ENCODE measurements around the gene EPG5.
A peak's percentile ranks its signal among the peaks of the same experiment; 100 is the strongest.
"Not testable (repeated sequence)": the region's sequence is repeated elsewhere in the genome, so short reads cannot be mapped to it uniquely, and the experiment has no call there.

Gene EPG5

DNA sequence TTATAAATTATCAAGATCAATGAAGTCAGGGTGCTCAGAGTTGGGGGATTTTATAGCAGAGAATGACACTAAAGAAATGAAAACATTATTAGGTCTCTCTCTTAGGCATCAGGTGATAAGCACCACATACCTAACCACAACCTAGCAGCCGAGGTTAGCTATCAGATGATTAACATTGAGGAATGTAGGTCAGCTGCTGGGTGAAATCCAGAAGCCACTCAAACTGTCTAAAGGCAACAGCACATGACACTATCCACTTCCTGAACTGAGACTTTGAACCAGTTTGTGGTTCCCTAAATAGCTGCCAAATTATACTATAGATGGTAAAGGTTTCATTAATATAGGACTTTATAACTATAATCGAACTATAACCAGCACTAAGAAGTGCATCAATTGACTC lies 4.7 kb downstream of the EPG5 start:
- TF ChIP-seq, protein P1, sequence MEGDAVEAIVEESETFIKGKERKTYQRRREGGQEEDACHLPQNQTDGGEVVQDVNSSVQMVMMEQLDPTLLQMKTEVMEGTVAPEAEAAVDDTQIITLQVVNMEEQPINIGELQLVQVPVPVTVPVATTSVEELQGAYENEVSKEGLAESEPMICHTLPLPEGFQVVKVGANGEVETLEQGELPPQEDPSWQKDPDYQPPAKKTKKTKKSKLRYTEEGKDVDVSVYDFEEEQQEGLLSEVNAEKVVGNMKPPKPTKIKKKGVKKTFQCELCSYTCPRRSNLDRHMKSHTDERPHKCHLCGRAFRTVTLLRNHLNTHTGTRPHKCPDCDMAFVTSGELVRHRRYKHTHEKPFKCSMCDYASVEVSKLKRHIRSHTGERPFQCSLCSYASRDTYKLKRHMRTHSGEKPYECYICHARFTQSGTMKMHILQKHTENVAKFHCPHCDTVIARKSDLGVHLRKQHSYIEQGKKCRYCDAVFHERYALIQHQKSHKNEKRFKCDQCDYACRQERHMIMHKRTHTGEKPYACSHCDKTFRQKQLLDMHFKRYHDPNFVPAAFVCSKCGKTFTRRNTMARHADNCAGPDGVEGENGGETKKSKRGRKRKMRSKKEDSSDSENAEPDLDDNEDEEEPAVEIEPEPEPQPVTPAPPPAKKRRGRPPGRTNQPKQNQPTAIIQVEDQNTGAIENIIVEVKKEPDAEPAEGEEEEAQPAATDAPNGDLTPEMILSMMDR (conservative IDR thresholded peaks at IDR 0.05; ENCODE audit: low read depth), result no peak
- DNase-seq (ENCODE audit: low spot score), result peak; percentile 18
- ChIA-PET CTCF (no interaction called here), POLR2A (ENCODE audit: low non-redundant PET) (no interaction called here)
- no peak overlapping the region for H3K27ac ChIP-seq

DNA sequence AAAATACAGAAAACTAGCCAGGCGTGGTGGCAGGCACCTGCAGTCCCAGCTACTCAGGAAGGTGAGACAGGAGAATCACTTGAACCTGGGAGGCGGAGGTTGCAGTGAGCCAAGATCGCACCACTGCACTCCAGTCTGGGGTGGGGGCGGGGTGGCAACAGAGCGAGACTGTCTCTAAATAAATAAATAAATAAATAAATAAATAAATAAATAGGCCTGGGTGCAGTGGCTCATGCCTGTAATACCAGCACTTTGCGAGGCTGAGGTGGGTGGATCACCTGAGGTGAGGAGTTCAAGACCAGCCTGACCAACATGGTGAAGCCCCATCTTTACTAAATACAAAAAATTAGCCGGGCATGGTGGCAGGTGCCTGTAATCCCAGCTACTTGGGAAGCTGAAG lies 7.6 kb downstream of the EPG5 start:
- DNase-seq (ENCODE audit: low spot score); CTCF ChIA-PET; POLR2A ChIA-PET (ENCODE audit: low non-redundant PET): not testable (repeated sequence)
- 0 out of 2 replicates have a peak overlapping the region, but pooled peaks have one; percentile 15 for H3K27ac ChIP-seq

DNA sequence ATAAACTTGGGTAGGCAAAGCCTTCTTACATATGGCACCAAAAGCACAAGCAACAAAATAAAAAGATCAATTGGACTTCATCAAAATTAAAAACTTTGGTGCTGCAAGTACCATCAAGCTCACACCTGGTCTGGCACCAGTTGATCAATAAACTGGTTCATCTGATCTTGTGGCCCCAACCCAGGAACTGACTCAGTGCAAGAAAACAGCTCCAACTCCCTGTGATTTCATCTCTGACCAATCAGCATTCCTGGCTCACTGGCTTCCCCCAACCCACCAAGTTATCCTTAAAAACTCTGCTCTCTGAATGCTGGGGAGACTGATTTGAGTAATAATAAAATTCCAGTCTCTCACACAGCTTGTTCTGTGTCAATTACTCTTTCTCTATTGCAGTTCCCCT lies 8.4 kb downstream of the EPG5 start:
- DNase-seq (ENCODE audit: low spot score), result no peak
- ChIA-PET POLR2A (ENCODE audit: low non-redundant PET) (no interaction called here), CTCF (interaction anchor here (0.6 kb wide), 1 partner anchor 119 kb away, joined by 3 read pairs; no protein-coding TSS in a partner anchor)
- 0 out of 2 replicates have a peak overlapping the region, but pooled peaks have one; percentile 15 for H3K27ac ChIP-seq
- TF ChIP-seq, protein P1 (conservative IDR thresholded peaks at IDR 0.05; ENCODE audit: low read depth), result no peak

DNA sequence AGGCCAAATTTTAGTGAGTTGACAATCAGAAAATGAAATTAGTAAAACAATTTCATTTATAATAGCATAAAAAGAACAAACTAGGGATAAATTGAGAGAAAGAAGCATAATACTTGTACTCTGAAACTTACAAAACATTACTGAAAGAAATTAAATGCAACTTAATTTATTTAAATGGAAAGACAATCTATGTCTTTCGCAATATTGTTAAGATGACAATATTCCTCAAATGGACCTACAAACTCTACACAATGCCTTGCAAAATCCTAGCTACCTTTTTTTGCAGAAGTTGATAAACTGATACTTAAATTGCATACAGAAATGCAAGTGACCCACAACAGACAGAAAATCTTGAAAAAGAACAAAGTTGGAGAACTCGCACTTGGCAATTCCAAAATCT lies 9.1 kb downstream of the EPG5 start:
- TF ChIP-seq, protein P1 (conservative IDR thresholded peaks at IDR 0.05; ENCODE audit: low read depth), result no peak
- ChIA-PET POLR2A (ENCODE audit: low non-redundant PET) (no interaction called here), CTCF (interaction anchor here (0.6 kb wide), 1 partner anchor 119 kb away, joined by 3 read pairs; no protein-coding TSS in a partner anchor)
- no peak overlapping the region for H3K27ac ChIP-seq
- no peak for DNase-seq (ENCODE audit: low spot score)

DNA sequence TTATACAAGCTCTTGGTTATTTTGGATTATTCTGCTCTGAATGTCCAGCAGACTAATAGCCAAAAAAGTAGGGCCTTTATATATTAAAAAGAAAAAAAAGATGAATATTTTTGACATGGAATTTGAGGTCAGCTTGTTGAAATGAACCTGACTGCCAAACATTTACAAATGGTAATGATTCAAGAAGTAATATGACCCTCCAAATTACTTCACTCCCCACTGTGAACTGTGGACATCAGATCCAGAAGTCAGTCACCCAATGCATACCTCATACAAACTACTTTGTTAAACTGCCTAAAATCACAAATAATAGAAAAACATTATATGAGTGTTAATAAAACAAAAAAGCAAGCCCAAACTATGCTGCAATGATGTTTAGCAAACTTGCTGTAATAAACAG lies 10.0 kb downstream of the EPG5 start:
- DNase-seq (ENCODE audit: low spot score), result no peak
- TF ChIP-seq, protein P1 (conservative IDR thresholded peaks at IDR 0.05; ENCODE audit: low read depth), result no peak
- POLR2A ChIA-PET (ENCODE audit: low non-redundant PET), result no interaction called here
- no peak overlapping the region for H3K27ac ChIP-seq
- CTCF ChIA-PET, result no interaction called here

DNA sequence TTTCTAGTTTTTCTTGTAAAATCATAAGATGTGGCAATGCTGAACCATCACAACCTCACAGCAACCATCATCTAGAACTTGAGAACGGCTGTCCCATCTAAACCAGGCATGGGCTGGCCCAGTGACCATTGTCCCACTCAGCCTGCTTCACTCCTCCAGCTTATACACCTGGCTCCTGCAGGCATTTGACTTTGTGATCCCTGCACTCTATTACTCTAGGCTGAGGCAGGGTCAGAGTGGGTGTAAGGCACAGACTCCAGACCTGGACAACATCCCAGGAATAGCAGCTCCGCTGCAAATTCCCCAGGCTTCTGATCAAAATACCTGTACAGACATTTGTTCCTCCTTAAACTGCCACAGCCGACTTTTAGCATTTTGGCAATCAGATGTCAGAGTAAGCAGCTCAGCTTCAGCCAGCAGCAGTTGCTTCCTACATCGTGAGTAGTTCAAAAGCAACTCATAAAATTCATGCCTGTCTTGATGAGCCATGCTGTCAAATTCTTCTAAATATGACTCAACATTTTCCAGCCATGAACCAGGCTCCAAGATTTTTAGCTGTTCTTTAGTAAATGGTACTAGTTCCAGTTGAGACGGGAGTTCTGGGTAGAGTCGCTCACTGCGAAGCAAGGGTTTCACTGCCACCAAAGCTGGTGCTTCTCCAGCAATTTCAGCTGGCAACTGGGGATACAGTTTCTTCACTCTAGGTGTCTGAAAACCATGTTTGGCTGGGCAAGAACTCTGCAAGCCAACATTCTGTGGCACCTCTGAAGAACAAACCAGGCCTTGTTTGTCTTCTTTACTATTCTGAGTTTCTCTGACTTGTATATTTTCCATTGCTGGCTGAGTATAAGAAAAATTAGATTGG lies 12.8 kb downstream of the EPG5 start:
- TF ChIP-seq, protein P1 (conservative IDR thresholded peaks at IDR 0.05; ENCODE audit: low read depth), result no peak
- H3K27ac ChIP-seq, result peak overlapping the region; percentile 89
- ChIA-PET CTCF (interaction anchor here (1.1 kb wide), 1 partner anchor 20 kb away, joined by 3 read pairs; no protein-coding TSS in a partner anchor), POLR2A (ENCODE audit: low non-redundant PET) (no interaction called here)
- DNase-seq (ENCODE audit: low spot score), result peak; percentile 64

DNA sequence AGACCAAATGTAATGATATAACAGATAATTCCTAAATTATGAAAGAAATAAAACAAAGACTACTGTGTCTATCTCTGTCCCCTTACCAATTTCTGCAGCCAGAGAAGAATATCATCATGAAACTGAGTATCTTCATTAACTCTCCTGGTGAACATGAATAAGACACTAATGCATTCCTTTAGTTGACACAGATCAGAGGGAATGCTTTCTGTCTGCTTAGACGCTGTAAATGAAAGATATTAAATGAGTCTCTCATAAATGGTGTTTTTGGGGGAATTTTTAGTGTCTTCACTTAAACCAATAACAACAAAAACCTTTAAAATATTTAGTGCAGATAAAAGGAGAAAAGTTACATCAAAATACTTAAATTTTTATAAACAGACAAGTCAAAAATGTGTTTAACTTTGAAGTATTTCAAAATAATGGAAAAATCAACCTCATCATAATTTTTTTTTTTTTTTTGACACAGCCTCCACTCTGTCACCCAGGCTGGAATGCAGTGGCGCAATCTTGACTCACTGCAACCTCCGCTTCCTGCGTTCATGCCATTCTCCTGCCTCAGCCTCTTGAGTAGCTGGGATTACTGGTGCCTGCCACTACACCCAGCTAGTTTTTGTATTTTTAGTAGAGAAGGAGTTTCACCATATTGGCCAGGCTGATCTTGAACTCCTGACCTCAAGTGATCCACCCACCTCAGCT lies 16.0 kb downstream of the EPG5 start:
- peak overlapping the region; percentile 69 for H3K27ac ChIP-seq
- ChIA-PET CTCF (no interaction called here), POLR2A (ENCODE audit: low non-redundant PET) (no interaction called here)
- DNase-seq (ENCODE audit: low spot score), result no peak
- TF ChIP-seq, protein P1 (conservative IDR thresholded peaks at IDR 0.05; ENCODE audit: low read depth), result no peak

Measured in RWPE1 (cell line).